OCI-LY7 (cell line): ENCODE measurements around the gene SLMAP.

ENCODE experiments used
- EZH2phosphoT487 ChIP-seq: fragments of 200-600 bp; sonication (generic); IDR thresholded peaks from 2 replicates; pipeline ENCODE4 v1.6.1; 2018; ENCODE audit warnings: low read depth, borderline replicate concordance, mild to moderate bottlenecking, mixed run types, antibody characterized with exemption, low read length, moderate library complexity, mixed read lengths
- TF ChIP-seq, protein P1 (sequence below): fragments of 200-600 bp; sonication (generic); conservative IDR thresholded peaks from 2 replicates; pipeline ENCODE4 v1.5.1; 2014; ENCODE audit warnings: mild to moderate bottlenecking, antibody characterized with exemption, low read length, moderate library complexity, mixed read lengths

DNA sequence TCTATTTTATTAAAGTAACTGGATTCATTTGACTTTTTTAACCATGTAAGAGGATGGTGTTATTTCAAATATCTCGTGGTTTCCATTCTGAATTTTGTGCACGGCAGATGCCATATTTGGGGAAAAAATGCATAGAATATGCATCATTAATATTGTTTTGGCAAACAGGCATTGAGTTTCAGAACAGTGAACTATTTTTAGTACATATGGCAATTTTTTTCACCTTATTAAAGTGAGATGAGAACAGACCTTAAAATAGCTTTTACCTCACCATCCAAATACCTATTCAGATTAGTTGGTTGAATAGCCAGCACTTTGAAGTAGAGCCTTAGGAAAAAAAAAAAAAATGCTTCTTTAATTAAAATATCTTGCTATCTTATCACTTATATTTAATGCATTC is 134.8 kb downstream of the SLMAP start:
- no peak for TF ChIP-seq EZH2phosphoT487
- TF ChIP-seq, protein P1, sequence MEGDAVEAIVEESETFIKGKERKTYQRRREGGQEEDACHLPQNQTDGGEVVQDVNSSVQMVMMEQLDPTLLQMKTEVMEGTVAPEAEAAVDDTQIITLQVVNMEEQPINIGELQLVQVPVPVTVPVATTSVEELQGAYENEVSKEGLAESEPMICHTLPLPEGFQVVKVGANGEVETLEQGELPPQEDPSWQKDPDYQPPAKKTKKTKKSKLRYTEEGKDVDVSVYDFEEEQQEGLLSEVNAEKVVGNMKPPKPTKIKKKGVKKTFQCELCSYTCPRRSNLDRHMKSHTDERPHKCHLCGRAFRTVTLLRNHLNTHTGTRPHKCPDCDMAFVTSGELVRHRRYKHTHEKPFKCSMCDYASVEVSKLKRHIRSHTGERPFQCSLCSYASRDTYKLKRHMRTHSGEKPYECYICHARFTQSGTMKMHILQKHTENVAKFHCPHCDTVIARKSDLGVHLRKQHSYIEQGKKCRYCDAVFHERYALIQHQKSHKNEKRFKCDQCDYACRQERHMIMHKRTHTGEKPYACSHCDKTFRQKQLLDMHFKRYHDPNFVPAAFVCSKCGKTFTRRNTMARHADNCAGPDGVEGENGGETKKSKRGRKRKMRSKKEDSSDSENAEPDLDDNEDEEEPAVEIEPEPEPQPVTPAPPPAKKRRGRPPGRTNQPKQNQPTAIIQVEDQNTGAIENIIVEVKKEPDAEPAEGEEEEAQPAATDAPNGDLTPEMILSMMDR = no peak
